Activated naive CD8-positive, alpha-beta T cell (primary cell): ENCODE data around the gene PCBP2.
"Not testable (repeated sequence)": the region's sequence is repeated elsewhere in the genome, so short reads cannot be mapped to it uniquely, and the experiment has no call there.

Experiments used
- H3K27ac Mint-ChIP-seq: one replicate; pipeline ENCODE4 v1.8.0; 2021; ENCODE audit warnings: mixed read lengths
- H3K27me3 Mint-ChIP-seq: one replicate; pipeline ENCODE4 v1.8.0; 2021; ENCODE audit warnings: mixed read lengths
- H3K36me3 Mint-ChIP-seq: one replicate; pipeline ENCODE4 v1.8.0; 2021; ENCODE audit warnings: mixed read lengths
- H3K4me1 Mint-ChIP-seq: one replicate; pipeline ENCODE4 v1.8.0; 2021; ENCODE audit warnings: low read depth, mixed read lengths
- H3K4me3 Mint-ChIP-seq: one replicate; pipeline ENCODE4 v1.8.0; 2021; ENCODE audit warnings: mild to moderate bottlenecking, mixed read lengths
- H3K9me3 Mint-ChIP-seq: one replicate; pipeline ENCODE4 v1.8.0; 2021; ENCODE audit warnings: low read depth, mixed read lengths

Gene PCBP2

GRCh38 chr12:53451661-53452158 lies at the start of gene PCBP2:
Gene PCBP2 (plus strand): TSS chr12:53452102. CDS start chr12:53454801, 2,699 bp downstream.
- H3K9me3 Mint-ChIP-seq: no peaks in the 10 kb centered on the region

GRCh38 chr12:53402351-53402750 lies 49.6 kb upstream of the PCBP2 start:
- H3K9me3 Mint-ChIP-seq, H3K36me3 Mint-ChIP-seq, H3K27ac Mint-ChIP-seq, H3K4me3 Mint-ChIP-seq, H3K27me3 Mint-ChIP-seq: not testable (repeated sequence)
- peaks cover 10% of the 10 kb centered on the region for H3K4me1 Mint-ChIP-seq

More at GRCh38 chr12:53451661-53452158, at the start of gene PCBP2:
- peak within 1 kb of the TSS; percentile 98 for H3K4me3 Mint-ChIP-seq
- peaks cover 7% of the 10 kb centered on the region for H3K36me3 Mint-ChIP-seq
- H3K27ac Mint-ChIP-seq: peak within 1 kb of the TSS; percentile 99
- no peaks in the 10 kb centered on the region for H3K27me3 Mint-ChIP-seq
- peaks cover 35% of the 10 kb centered on the region for H3K4me1 Mint-ChIP-seq

GRCh38 chr12:53402871-53403270 lies 49.0 kb upstream of the PCBP2 start:
- Mint-ChIP-seq H3K36me3 (peaks cover 3% of the 10 kb centered on the region), H3K4me3 (no peak overlapping the region), H3K4me1 (peaks cover 9% of the 10 kb centered on the region), H3K27me3 (no peaks in the 10 kb centered on the region), H3K27ac (no peak overlapping the region), H3K9me3 (no peaks in the 10 kb centered on the region)

- peak overlapping the region; percentile 46 for H3K27ac Mint-ChIP-seq
Measured at GRCh38 chr12:53410951-53411350, 41.0 kb upstream of the PCBP2 start.

GRCh38 chr12:53413485-53414204 lies 38.3 kb upstream of the PCBP2 start:
- Mint-ChIP-seq H3K4me3 (no peak overlapping the region), H3K36me3 (peaks cover 10% of the 10 kb centered on the region), H3K9me3 (no peaks in the 10 kb centered on the region), H3K27me3 (no peaks in the 10 kb centered on the region), H3K4me1 (peaks cover 46% of the 10 kb centered on the region), H3K27ac (peak overlapping the region; percentile 72)

More at GRCh38 chr12:53410951-53411350, 41.0 kb upstream of the PCBP2 start:
- H3K36me3 Mint-ChIP-seq: peaks cover 10% of the 10 kb centered on the region
- no peak overlapping the region for H3K4me3 Mint-ChIP-seq
- peaks cover 28% of the 10 kb centered on the region for H3K4me1 Mint-ChIP-seq
- no peaks in the 10 kb centered on the region for H3K27me3 Mint-ChIP-seq
- H3K9me3 Mint-ChIP-seq: no peaks in the 10 kb centered on the region

GRCh38 chr12:53414756-53415417 lies 37.0 kb upstream of the PCBP2 start:
- Mint-ChIP-seq H3K27me3 (no peaks in the 10 kb centered on the region), H3K9me3 (no peaks in the 10 kb centered on the region), H3K4me3 (no peak overlapping the region), H3K4me1 (peaks cover 56% of the 10 kb centered on the region), H3K27ac (peak overlapping the region; percentile 81), H3K36me3 (peaks cover 7% of the 10 kb centered on the region)

- H3K36me3 Mint-ChIP-seq, H3K27me3 Mint-ChIP-seq, H3K4me3 Mint-ChIP-seq, H3K9me3 Mint-ChIP-seq: not testable (repeated sequence)
- Mint-ChIP-seq H3K27ac (peak overlapping the region; percentile 81), H3K4me1 (peaks cover 58% of the 10 kb centered on the region)
Measured at GRCh38 chr12:53415752-53416389, 36.0 kb upstream of the PCBP2 start.

GRCh38 chr12:53417291-53417816 lies 34.5 kb upstream of the PCBP2 start:
- H3K27ac Mint-ChIP-seq: peak overlapping the region; percentile 74
- not testable (repeated sequence) for H3K9me3 Mint-ChIP-seq, H3K36me3 Mint-ChIP-seq, H3K27me3 Mint-ChIP-seq
- peaks cover 57% of the 10 kb centered on the region for H3K4me1 Mint-ChIP-seq
- peak overlapping the region; percentile 25 for H3K4me3 Mint-ChIP-seq

- Mint-ChIP-seq H3K9me3 (no peaks in the 10 kb centered on the region), H3K4me3 (no peak overlapping the region), H3K4me1 (peaks cover 49% of the 10 kb centered on the region), H3K27ac (no peak overlapping the region), H3K36me3 (peaks cover 2% of the 10 kb centered on the region), H3K27me3 (no peaks in the 10 kb centered on the region)
Measured at GRCh38 chr12:53418221-53418620, 33.7 kb upstream of the PCBP2 start.

- no peaks in the 10 kb centered on the region for H3K36me3 Mint-ChIP-seq
- H3K27ac Mint-ChIP-seq: no peak overlapping the region
- H3K9me3 Mint-ChIP-seq: no peaks in the 10 kb centered on the region
- peaks cover 42% of the 10 kb centered on the region for H3K4me1 Mint-ChIP-seq
- no peaks in the 10 kb centered on the region for H3K27me3 Mint-ChIP-seq
- no peak overlapping the region for H3K4me3 Mint-ChIP-seq
Measured at GRCh38 chr12:53419756-53420155, 32.1 kb upstream of the PCBP2 start.

- H3K27ac Mint-ChIP-seq: not testable (repeated sequence)
Measured at GRCh38 chr12:53422247-53422646, 29.7 kb upstream of the PCBP2 start.

GRCh38 chr12:53423597-53423996 lies 28.3 kb upstream of the PCBP2 start, which contains the start of gene AMHR2:
Gene AMHR2 (plus strand): TSS chr12:53423855. CDS start chr12:53423935, 80 bp downstream.
- Mint-ChIP-seq H3K4me3 (no peak within 1 kb of the TSS), H3K4me1 (peaks cover 28% of the 10 kb centered on the region), H3K27me3 (no peaks in the 10 kb centered on the region), H3K27ac (no peak within 1 kb of the TSS), H3K36me3 (no peaks in the 10 kb centered on the region), H3K9me3 (no peaks in the 10 kb centered on the region)

More at GRCh38 chr12:53422247-53422646, 29.7 kb upstream of the PCBP2 start:
- not testable (repeated sequence) for H3K4me3 Mint-ChIP-seq, H3K27me3 Mint-ChIP-seq, H3K9me3 Mint-ChIP-seq, H3K36me3 Mint-ChIP-seq
- H3K4me1 Mint-ChIP-seq: peaks cover 31% of the 10 kb centered on the region

- no peak overlapping the region for H3K4me3 Mint-ChIP-seq
- no peaks in the 10 kb centered on the region for H3K27me3 Mint-ChIP-seq
- no peaks in the 10 kb centered on the region for H3K9me3 Mint-ChIP-seq
- H3K27ac Mint-ChIP-seq: no peak overlapping the region
- H3K4me1 Mint-ChIP-seq: peaks cover 18% of the 10 kb centered on the region
- H3K36me3 Mint-ChIP-seq: no peaks in the 10 kb centered on the region
Measured at GRCh38 chr12:53424626-53425514, 27.0 kb upstream of the PCBP2 start.

- no peaks in the 10 kb centered on the region for H3K9me3 Mint-ChIP-seq
Measured at GRCh38 chr12:53425515-53426150, 26.3 kb upstream of the PCBP2 start.

More at GRCh38 chr12:53425515-53426150, 26.3 kb upstream of the PCBP2 start:
- Mint-ChIP-seq H3K27me3 (no peaks in the 10 kb centered on the region), H3K4me1 (peaks cover 17% of the 10 kb centered on the region), H3K36me3 (no peaks in the 10 kb centered on the region), H3K4me3 (no peak overlapping the region), H3K27ac (no peak overlapping the region)
